Activated T-cell treated with anti-CD3 and anti-CD28 coated beads for 48 hours (primary cell): ENCODE measurements around the gene SIPA1.

Experiments used
- DNase-seq: peaks from one replicate; pipeline ENCODE4 v3.0.0-alpha.2; 2020; ENCODE audit warnings: low read depth

The SIPA1 gene

DNA sequence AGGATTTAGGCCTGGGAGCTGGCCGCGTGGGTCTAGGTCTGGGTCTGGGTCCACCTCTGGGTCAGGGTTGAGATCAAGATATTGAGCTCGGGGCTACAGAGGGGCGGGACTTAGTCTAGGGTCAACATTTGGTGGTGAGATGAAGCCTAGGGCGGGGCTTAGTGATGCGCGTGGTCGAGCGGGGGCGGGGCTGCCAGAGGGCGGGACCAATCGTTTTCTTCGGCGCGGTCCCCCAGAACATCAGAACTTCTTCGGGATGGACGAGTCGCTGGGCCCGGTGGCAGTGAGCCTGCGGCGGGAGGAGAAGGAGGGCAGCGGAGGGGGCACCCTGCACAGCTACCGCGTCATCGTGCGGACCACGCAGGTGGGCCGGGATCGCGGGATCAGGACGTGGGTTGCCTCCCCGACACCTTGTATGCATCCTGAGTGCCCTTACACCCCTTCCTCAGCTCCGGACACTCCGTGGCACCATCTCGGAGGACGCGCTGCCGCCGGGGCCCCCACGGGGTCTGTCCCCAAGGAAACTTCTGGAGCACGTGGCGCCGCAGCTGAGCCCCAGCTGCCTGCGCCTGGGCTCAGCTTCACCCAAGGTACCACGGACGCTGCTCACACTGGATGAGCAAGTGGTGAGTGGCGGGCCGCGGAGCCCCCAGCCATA, 4.2 kb downstream of the SIPA1 start:
- no peak for DNase-seq

- no peak for DNase-seq
These were observed 6.1 kb downstream of the SIPA1 start for GRCh38 chr11:65643971-65644370.

DNA sequence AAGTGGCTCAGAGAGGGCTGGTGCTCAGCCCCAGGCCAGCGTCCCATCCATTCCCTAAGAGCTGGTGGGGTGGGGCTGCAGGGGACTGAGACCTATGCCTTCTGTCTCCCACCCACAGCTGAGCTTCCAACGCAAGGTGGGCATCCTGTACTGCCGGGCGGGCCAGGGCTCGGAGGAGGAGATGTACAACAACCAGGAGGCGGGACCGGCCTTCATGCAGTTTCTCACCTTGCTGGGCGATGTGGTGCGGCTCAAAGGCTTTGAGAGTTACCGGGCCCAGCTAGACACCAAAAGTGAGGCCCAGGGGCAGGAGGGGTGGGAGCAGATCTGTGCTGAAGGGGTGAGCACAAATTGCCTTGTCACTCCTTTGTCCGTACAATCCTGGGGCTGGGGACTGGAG, 6.9 kb downstream of the SIPA1 start:
- no peak for DNase-seq

GRCh38 chr11:65645710-65646109, 7.8 kb downstream of the SIPA1 start:
- no peak for DNase-seq

DNA sequence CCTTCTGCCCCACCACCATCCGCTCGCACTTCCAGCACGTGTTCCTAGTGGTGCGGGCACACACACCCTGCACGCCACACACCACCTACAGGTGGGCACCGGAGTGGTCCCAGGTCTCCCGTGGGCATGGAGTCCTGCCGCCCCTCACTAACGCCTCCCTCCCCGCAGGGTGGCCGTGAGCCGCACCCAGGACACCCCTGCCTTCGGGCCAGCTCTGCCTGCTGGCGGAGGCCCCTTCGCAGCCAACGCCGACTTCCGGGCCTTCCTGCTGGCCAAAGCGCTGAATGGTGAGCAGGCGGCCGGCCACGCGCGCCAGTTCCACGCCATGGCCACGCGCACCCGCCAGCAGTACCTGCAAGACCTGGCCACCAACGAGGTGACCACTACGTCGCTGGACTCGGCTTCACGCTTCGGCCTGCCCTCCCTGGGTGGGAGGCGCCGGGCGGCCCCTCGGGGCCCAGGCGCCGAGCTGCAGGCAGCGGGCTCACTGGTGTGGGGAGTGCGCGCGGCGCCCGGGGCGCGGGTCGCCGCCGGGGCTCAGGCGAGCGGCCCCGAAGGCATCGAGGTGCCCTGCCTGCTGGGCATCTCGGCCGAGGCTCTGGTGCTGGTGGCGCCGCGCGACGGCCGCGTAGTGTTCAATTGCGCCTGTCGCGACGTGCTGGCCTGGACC, 8.5 kb downstream of the SIPA1 start:
- DNase-seq, result no peak

DNA sequence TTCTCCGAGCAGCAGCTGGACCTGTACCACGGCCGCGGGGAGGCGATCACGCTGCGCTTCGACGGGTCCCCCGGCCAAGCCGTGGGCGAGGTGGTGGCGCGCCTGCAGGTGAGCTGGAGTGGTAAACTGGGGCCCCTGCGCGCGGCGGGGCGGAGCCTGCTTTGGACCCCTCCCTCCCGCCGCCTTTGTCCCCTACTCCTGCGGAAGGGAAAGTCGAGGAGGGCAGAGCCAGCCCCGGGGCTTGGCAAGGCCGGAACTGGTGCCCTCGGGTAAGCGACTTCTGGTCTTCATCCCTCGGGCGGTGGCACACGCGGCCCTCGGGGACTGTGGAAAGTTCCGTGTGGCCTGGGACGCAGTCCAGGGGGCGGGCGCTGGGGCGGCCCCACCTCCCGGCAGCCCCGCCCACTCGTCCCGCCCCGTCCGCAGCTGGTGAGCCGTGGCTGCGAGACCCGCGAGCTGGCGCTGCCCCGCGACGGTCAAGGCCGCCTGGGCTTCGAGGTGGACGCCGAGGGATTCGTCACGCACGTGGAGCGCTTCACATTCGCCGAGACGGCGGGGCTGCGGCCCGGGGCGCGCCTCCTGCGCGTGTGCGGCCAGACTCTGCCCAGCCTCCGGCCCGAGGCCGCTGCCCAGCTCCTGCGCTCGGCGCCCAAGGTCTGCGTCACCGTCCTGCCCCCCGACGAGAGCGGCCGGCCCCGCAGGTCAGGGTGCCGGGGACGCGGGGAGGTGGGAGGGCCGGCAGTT, 9.2 kb downstream of the SIPA1 start:
- no peak for DNase-seq

- DNase-seq, result no peak
These were observed 11.1 kb downstream of the SIPA1 start for GRCh38 chr11:65648997-65649493.

DNA sequence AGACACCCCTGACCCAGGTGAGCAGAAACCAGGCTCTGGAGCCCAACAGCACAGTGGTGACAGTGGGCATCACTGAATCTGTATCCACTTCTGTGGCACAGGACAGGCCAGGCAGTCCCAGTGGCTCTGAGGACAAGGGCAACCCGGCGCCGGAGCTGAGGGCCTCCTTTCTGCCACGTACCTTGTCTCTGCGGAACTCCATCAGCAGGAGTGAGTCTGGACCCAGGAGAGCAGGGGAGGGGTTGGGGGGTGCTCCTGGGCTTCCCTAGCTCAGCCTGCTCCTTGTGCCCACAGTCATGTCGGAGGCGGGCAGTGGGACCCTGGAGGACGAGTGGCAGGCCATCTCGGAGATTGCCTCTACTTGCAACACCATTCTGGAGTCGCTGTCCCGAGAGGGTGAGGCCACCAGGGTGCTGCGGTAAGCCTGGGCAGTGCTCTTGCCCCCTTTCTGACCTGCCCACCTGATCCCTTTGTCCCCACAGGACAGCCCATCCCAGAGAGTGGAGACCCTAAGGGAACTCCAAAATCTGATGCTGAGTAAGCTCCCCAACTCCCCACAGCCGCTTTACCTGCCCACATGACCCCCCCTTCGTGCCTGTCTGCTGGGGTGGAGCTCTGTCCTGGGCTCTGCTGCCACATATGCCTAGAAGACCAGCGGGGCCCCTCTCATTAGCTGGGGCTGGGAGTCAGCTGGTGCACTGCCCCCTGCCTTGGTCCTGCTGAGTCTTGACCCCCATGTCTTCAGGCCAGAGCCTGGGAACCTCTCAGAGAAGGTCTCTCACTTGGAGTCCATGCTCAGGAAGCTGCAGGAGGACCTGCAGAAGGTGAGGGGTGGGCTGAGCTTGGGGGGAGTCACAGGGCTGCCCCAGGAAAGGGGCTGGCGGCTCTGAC, 12.0 kb downstream of the SIPA1 start:
- DNase-seq, result no peak

DNA sequence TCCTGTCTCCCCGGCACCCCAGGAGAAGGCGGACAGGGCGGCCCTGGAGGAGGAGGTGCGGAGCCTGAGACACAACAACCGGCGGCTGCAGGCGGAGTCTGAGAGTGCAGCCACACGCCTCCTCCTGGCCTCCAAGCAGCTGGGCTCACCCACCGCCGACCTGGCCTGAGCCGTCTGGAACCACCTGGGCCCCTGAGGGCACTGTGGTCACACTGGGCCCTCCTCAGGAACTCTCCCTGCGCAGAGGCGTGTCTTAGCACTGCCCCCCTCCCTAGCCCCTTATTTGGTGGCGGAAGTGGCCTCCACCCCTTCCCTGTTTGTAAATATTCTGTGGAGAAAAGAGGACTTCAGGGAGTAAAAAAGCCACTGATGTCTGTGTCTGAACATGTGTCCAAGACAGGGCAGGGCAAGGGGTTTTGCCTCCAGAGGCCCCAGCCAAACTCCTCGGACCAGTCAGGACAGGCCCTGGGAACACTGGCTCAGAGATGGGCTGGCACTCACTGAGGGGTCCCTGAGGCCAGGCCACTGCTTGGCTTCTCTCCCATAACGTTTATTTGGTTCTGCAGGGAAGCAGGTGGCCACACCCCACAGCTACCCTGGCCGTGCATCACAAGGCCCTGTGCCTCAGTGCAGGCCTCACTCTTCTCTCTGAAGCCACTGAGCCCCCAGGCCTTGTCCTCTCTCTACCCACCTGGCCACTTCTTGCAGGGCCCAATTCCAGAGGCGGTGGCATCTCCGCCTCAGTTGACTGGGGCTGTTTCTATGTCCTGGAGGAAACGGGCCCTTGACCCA, 12.8 kb downstream of the SIPA1 start:
- DNase-seq, result no peak

- DNase-seq, result no peak
These were observed 13.4 kb downstream of the SIPA1 start for GRCh38 chr11:65651339-65651588.

GRCh38 chr11:65651589-65652510, 13.9 kb downstream of the SIPA1 start:
- DNase-seq, result no peak

GRCh38 chr11:65652511-65653228, 14.8 kb downstream of the SIPA1 start:
- DNase-seq, result peak; percentile 97

- no peak for DNase-seq
These were observed 15.6 kb downstream of the SIPA1 start for GRCh38 chr11:65653229-65654225.

DNA sequence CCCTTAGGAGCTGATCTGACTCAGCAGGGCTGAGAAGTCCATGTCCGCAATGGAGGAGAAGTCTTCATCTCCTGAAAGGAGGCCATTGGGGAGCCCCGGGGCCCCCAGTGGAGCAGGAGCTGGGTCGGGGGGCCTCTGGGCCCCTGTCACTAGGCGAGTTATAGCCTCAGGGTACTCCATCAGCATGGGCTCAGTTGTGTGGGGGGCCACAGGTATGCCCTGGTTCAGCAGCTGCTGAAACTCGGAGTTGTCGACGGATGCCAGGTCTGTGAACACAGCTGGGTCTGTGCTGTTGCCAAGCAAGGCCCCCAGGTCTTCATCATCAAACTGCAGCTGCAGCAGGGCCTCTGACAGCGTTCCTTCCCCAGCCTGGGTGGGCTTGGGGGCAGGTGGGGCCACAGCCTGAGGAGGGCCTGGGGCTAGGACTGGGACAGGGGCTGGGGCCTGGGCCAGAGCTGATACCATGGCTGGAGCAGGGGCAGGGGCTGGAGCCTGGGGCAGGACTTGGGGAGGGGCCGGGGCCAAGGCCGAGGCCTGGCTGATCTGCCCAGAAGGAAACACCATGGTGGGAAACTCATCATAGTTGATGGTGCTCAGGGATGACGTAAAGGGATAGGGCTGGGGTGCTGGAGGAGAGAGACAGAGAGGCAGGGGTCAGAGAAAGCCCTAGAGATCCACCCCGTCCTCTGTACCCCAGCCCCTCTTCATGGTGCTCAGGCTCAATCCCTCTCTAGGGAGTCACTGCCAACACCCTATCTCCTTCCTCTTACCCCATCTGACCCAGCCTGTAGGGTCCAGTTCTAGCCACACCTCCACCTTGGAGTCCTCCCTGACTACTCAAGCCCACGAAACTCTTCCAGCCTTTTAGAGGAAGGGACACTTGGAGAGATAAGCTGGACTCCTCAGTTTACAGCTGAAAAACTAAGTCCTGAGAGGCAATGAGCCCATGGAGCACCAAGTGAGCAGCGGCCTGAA, 16.8 kb downstream of the SIPA1 start:
- no peak for DNase-seq

DNA sequence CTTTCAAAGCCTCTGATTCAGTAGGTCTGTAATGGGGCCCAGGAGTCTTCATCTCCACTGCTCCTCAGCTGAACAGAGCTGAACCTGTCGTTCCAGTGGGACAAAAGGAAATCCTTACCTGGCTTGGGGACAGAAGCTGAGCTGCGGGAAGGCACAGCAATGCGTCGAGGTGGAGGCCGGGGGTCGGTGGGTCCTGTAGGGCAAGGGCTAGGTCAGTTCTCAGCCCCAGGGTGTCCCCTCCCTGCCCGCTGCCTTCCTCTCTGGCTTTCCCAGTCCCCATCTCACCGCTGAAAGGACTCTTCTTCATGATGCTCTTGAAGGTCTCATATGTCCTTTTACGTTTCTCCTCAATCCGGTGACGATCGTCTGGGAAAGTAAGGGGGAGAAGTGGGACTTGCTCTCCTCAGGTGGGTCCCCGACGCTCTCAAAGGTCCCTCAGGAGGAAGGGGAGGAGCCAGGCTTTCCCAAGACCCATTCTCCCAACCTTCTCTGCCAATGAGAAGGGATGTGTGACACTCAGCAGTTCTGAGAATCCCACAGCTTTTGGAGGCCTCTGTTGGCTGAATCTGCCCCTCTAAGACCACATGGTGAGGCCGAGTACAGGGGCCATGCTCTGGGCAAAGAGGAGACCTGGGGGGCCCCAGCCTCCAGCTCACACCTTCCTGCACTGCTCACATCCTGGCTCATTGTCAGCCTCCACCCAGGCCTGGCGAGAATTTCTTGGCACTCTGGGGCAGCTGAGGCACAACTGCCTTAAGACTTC, 17.9 kb downstream of the SIPA1 start:
- DNase-seq, result no peak

GRCh38 chr11:65657426-65657825, 19.5 kb downstream of the SIPA1 start:
- DNase-seq, result no peak
